ENCODE results near the gene PRDM2. TPM values are rescaled to one million over a fixed set of nuclear protein-coding genes. Genes with fewer than 3 reads are reported as not detected.

Gene PRDM2
- total and polyA plus RNA-seq, 11 donors: 16.1 to 52.7 (median 36.3) TPM

GRCh38 chr1:13823936-13824335, 123.9 kb downstream of the PRDM2 start:
- H3K36me3 ChIP-seq: peaks cover 0 to 26% (median 18%) of the 10 kb centered on the region in 9 donors
- no peak for TF ChIP-seq POLR2A (IDR thresholded peaks at IDR 0.05)

GRCh38 chr1:13824626-13825025, 124.6 kb downstream of the PRDM2 start:
- Histone ChIP-seq H3K4me1 (no peaks in the 10 kb centered on the region), H3K9me3 (no peaks in the 10 kb centered on the region), H3K27me3 (peaks cover 0 to 12% (median 0%) of the 10 kb centered on the region in 9 donors), H3K4me3 (no peak overlapping the region), H3K27ac (no peak overlapping the region), H3K36me3 (peaks cover 0 to 23% (median 18%) of the 10 kb centered on the region in 9 donors)
- WGBS, 4 donors: 87 to 97% (median 94%) methylated on average over 9 of the region's 9 CpGs
- intact Hi-C loops (cut with DNase I): loop anchor here in 3 of 10 donors (5.0 to 10.0 kb wide), 2 partner anchors 138 to 160 kb away; no protein-coding TSS in a partner anchor
- TF ChIP-seq POLR2A (IDR thresholded peaks at IDR 0.05): no peak
- TF ChIP-seq CTCF (IDR thresholded peaks at IDR 0.05): no peak
- DNase-seq: no peak
- no peak for ATAC-seq

More at GRCh38 chr1:13823936-13824335, 123.9 kb downstream of the PRDM2 start:
- intact Hi-C loops (cut with DNase I): loop anchor here in 2 of 10 donors (10.0 kb wide), 1 partner anchor 159 kb away; no protein-coding TSS in a partner anchor
- 83 to 87% (median 85%) methylated on average over 11 of the region's 11 CpGs for WGBS, 4 donors
- ATAC-seq (no peak), DNase-seq (no peak)
- Histone ChIP-seq H3K4me3 (no peak overlapping the region), H3K4me1 (no peaks in the 10 kb centered on the region), H3K27ac (no peak overlapping the region), H3K27me3 (peaks cover 0 to 6% (median 0%) of the 10 kb centered on the region in 9 donors), H3K9me3 (no peaks in the 10 kb centered on the region)

- peaks cover 0 to 20% (median 16%) of the 10 kb centered on the region in 9 donors for H3K36me3 ChIP-seq
- H3K9me3 ChIP-seq: no peaks in the 10 kb centered on the region
- TF ChIP-seq CTCF (IDR thresholded peaks at IDR 0.05) (peak in 3 of 12 donors; percentile 12 to 17 (median 15)), POLR2A (IDR thresholded peaks at IDR 0.05) (no peak)
- peak in 1 of 4 donors; percentile 22 for ATAC-seq
- no peak for DNase-seq
- intact Hi-C loops (cut with DNase I): loop anchor here in 3 of 10 donors (5.0 to 10.0 kb wide), 2 partner anchors 137 to 160 kb away; no protein-coding TSS in a partner anchor
- H3K27me3 ChIP-seq: peaks cover 0 to 17% (median 0%) of the 10 kb centered on the region in 9 donors
- no peak overlapping the region for H3K27ac ChIP-seq
- H3K4me1 ChIP-seq: no peaks in the 10 kb centered on the region
- WGBS, 4 donors: 80 to 91% (median 83%) methylated on average over 4 of the region's 4 CpGs
- H3K4me3 ChIP-seq: no peak overlapping the region
These were observed 125.0 kb downstream of the PRDM2 start for GRCh38 chr1:13825033-13825432.

- H3K36me3 ChIP-seq: peaks cover 0 to 20% (median 15%) of the 10 kb centered on the region in 9 donors
- H3K9me3 ChIP-seq: no peaks in the 10 kb centered on the region
- ATAC-seq: no peak
- WGBS, 4 donors: 86 to 93% (median 91%) methylated on average over 2 of the region's 2 CpGs
- H3K27me3 ChIP-seq: peaks cover 0 to 19% (median 0%) of the 10 kb centered on the region in 9 donors
- H3K27ac ChIP-seq: no peak overlapping the region
- no peak for DNase-seq
- no peak overlapping the region for H3K4me3 ChIP-seq
- H3K4me1 ChIP-seq: peaks cover 0 to 3% (median 0%) of the 10 kb centered on the region in 12 donors
- TF ChIP-seq POLR2A (IDR thresholded peaks at IDR 0.05) (no peak), CTCF (IDR thresholded peaks at IDR 0.05) (no peak)
- intact Hi-C loops (cut with DNase I): loop anchor here in 3 of 10 donors (5.0 to 10.0 kb wide), 2 partner anchors 136 to 161 kb away; no protein-coding TSS in a partner anchor
These were observed 126.0 kb downstream of the PRDM2 start for GRCh38 chr1:13826009-13826408.

Measured in heart left ventricle (tissue), 16 donors.